PC-3 (cell line): Measurements from ENCODE around the gene CD48. TPM values are rescaled to one million over a fixed set of nuclear protein-coding genes. Genes with fewer than 3 reads are reported as not detected.

Experiments used
- ATAC-seq: fragments of 200-7000 bp; cut with Tn5 transposase; 2 replicates; pipeline ENCODE4 v1.9.1; 2020; ENCODE audit warnings: mild to moderate bottlenecking, moderate library complexity
- BruUV-seq: library from RNA; stranded (reverse); fragments of 400-500 nt; replicated peaks from 2 replicates; lab custom pipeline; 2021; lab: Mats Ljungman, UMichigan
- CTCF ChIA-PET: fragments of 300-600 bp; sonication (Branson Sonifier 250); formaldehyde crosslinking; loops from one replicate; lab custom pipeline; 2022; ENCODE audit warnings: antibody characterized with exemption; lab: Charles Lee
- POLR2A ChIA-PET: fragments of 300-600 bp; sonication (Branson Sonifier 250); formaldehyde crosslinking; loops from one replicate; lab custom pipeline; 2022; ENCODE audit warnings: antibody characterized with exemption; ENCODE audit not compliant: unreplicated experiment; lab: Charles Lee
- DNase-seq: peaks from one replicate; pipeline ENCODE4 v3.0.0-alpha.2; 2015
- H2AFZ ChIP-seq: fragments of 300-600 bp; sonication (generic); 2 replicates; pipeline ENCODE4 v1.6.0; 2016; ENCODE audit warnings: antibody characterized with exemption, low read length
- H3F3A ChIP-seq: fragments of 300-600 bp; sonication (generic); one replicate; pipeline ENCODE4 v1.6.0; 2017; ENCODE audit warnings: antibody characterized with exemption, low read length, control low read depth, mild to moderate bottlenecking; ENCODE audit not compliant: unreplicated experiment
- H3K27ac ChIP-seq: fragments of 300-600 bp; sonication (generic); 2 replicates; pipeline ENCODE4 v1.5.1; 2016; ENCODE audit warnings: mild to moderate bottlenecking, low read length
- H3K27me3 ChIP-seq: fragments of 300-600 bp; sonication (generic); 2 replicates; pipeline ENCODE4 v1.6.1; 2016; ENCODE audit warnings: low read length, mixed read lengths
- H3K36me3 ChIP-seq: fragments of 300-600 bp; sonication (generic); 2 replicates; pipeline ENCODE4 v1.6.1; 2016; ENCODE audit warnings: low read depth, mixed run types, low read length, mixed read lengths
- H3K4me1 ChIP-seq: fragments of 300-600 bp; sonication (generic); 2 replicates; pipeline ENCODE4 v1.5.1; 2016; ENCODE audit warnings: low read length; ENCODE audit not compliant: insufficient read depth
- H3K4me2 ChIP-seq: fragments of 300-600 bp; sonication (generic); 2 replicates; pipeline ENCODE4 v1.6.0; 2016; ENCODE audit warnings: low read length
- H3K4me3 ChIP-seq: fragments of 300-600 bp; sonication (generic); 2 replicates; pipeline ENCODE4 v1.5.1; 2016; ENCODE audit warnings: mild to moderate bottlenecking, low read length, mixed read lengths
- H3K79me2 ChIP-seq: fragments of 300-600 bp; sonication (generic); 2 replicates; pipeline ENCODE4 v1.6.1; 2017; ENCODE audit warnings: low read length, mixed read lengths
- H3K9ac ChIP-seq: fragments of 300-600 bp; sonication (generic); 2 replicates; pipeline ENCODE4 v1.6.0; 2016; ENCODE audit warnings: mild to moderate bottlenecking, low read length
- H3K9me2 ChIP-seq: fragments of 300-600 bp; sonication (generic); replicated peaks from 2 replicates; pipeline ENCODE4 v1.6.1; 2016; ENCODE audit warnings: mixed run types, low read length, mixed read lengths
- H3K9me3 ChIP-seq: fragments of 300-600 bp; sonication (generic); 2 replicates; pipeline ENCODE4 v1.6.1; 2016; ENCODE audit warnings: low read length, mixed read lengths
- H4K20me1 ChIP-seq: fragments of 300-600 bp; sonication (generic); 2 replicates; pipeline ENCODE4 v1.6.1; 2016; ENCODE audit warnings: low read length, mixed read lengths
- CTCF ChIP-seq: fragments of 300-600 bp; sonication (generic); conservative IDR thresholded peaks from 2 replicates; pipeline ENCODE4 v1.5.1; 2017; ENCODE audit warnings: antibody characterized with exemption, low read depth, mild to moderate bottlenecking, low read length
- EZH2 ChIP-seq: fragments of 300-600 bp; sonication (generic); IDR thresholded peaks from one replicate; pipeline ENCODE4 v1.6.1; 2017; ENCODE audit warnings: antibody characterized with exemption, mild to moderate bottlenecking, low read length; ENCODE audit not compliant: unreplicated experiment
- EZH2phosphoT487 ChIP-seq: fragments of 300-600 bp; sonication (generic); IDR thresholded peaks from 2 replicates; pipeline ENCODE4 v1.6.1; 2018; ENCODE audit warnings: mild to moderate bottlenecking, antibody characterized with exemption, low read length, borderline replicate concordance
- intact Hi-C: fragments of 100-400 bp; cut with micrococcal nuclease; formaldehyde crosslinking; loops from 2 replicates; pipeline ENCODE4 v1.9.0; 2023
- total RNA-seq: library from RNA; depleted of rRNA; stranded (reverse); fragments of >200 nt; gene quantifications from 2 replicates; pipeline ENCODE4 v1.2.3, GENCODE V29; 2014

CD48 gene
- total RNA-seq, 1 experiment from 2014 or later, result not detected

- H3K79me2 ChIP-seq, result no peaks in the 10 kb centered on the region
- peaks cover 18% of the 10 kb centered on the region for H3K4me1 ChIP-seq
- no peak overlapping the region for H3K4me3 ChIP-seq
- DNase-seq (no peak), ATAC-seq (no peak)
- no peak overlapping the region for H3K27ac ChIP-seq
- H3K9ac ChIP-seq, result no peak overlapping the region
- no peaks in the 10 kb centered on the region for H3K36me3 ChIP-seq
- no peak overlapping the region for H2AFZ ChIP-seq
- no peak for TF ChIP-seq CTCF
- no peak for TF ChIP-seq EZH2
- TF ChIP-seq EZH2phosphoT487, result no peak
- POLR2A ChIA-PET, result no interaction called here
- no peaks in the 10 kb centered on the region for H4K20me1 ChIP-seq
- H3K9me2 ChIP-seq, result no peaks in the 10 kb centered on the region
- H3F3A ChIP-seq, result no peaks in the 10 kb centered on the region
- H3K4me2 ChIP-seq, result no peak overlapping the region
- BruUV-seq, result no TSS peak
- no peaks in the 10 kb centered on the region for H3K9me3 ChIP-seq
- intact Hi-C loops, result no loop called here
- H3K27me3 ChIP-seq, result peaks cover 24% of the 10 kb centered on the region
- CTCF ChIA-PET, result no interaction called here
Observed at GRCh38 chr1:160722726-160723125, 11.1 kb upstream of the CD48 start.

GRCh38 chr1:160721473-160721872 lies 9.9 kb upstream of the CD48 start:
- no peaks in the 10 kb centered on the region for H4K20me1 ChIP-seq
- no peak overlapping the region for H3K9ac ChIP-seq
- H3K4me2 ChIP-seq, result no peak overlapping the region
- no peak for DNase-seq
- ChIA-PET POLR2A (no interaction called here), CTCF (no interaction called here)
- no peak for ATAC-seq
- H3K9me3 ChIP-seq, result no peaks in the 10 kb centered on the region
- intact Hi-C loops, result no loop called here
- H3K27me3 ChIP-seq, result peaks cover 37% of the 10 kb centered on the region
- H3K4me3 ChIP-seq, result no peak overlapping the region
- TF ChIP-seq EZH2phosphoT487 (no peak), EZH2 (no peak), CTCF (no peak)
- no peak overlapping the region for H3K27ac ChIP-seq
- H3F3A ChIP-seq, result no peaks in the 10 kb centered on the region
- H2AFZ ChIP-seq, result no peak overlapping the region
- no TSS peak for BruUV-seq
- no peaks in the 10 kb centered on the region for H3K36me3 ChIP-seq
- H3K9me2 ChIP-seq, result no peaks in the 10 kb centered on the region
- H3K79me2 ChIP-seq, result no peaks in the 10 kb centered on the region
- H3K4me1 ChIP-seq, result peaks cover 9% of the 10 kb centered on the region

- Histone ChIP-seq H3K27ac (no peak overlapping the region), H3K4me3 (no peak overlapping the region), H4K20me1 (no peaks in the 10 kb centered on the region), H3F3A (no peaks in the 10 kb centered on the region), H3K27me3 (peaks cover 45% of the 10 kb centered on the region), H3K4me2 (no peak overlapping the region), H3K4me1 (no peaks in the 10 kb centered on the region), H3K79me2 (no peaks in the 10 kb centered on the region), H3K9me2 (no peaks in the 10 kb centered on the region), H3K9me3 (no peaks in the 10 kb centered on the region), H2AFZ (no peak overlapping the region), H3K9ac (no peak overlapping the region), H3K36me3 (no peaks in the 10 kb centered on the region)
- no peak for DNase-seq
- no peak for TF ChIP-seq EZH2
- no peak for TF ChIP-seq EZH2phosphoT487
- no peak for TF ChIP-seq CTCF
- CTCF ChIA-PET, result no interaction called here
- no TSS peak for BruUV-seq
- intact Hi-C loops, result no loop called here
- POLR2A ChIA-PET, result interaction anchor here (0.5 kb wide), 1 partner anchor 299 kb away, joined by 8 read pairs; no protein-coding TSS in a partner anchor
- ATAC-seq, result no peak
Observed at GRCh38 chr1:160720356-160721085, 8.9 kb upstream of the CD48 start.
